B cell (primary cell): Measurements from ENCODE around the gene NME1. TPM values are rescaled to one million over a fixed set of nuclear protein-coding genes. Genes with fewer than 3 reads are reported as not detected.

Source experiments
- ATAC-seq: fragments of 200-7000 bp; cut with Tn5 transposase; one replicate; pipeline ENCODE4 v1.10.0; 2021; ENCODE audit warnings: low read depth, mild to moderate bottlenecking, moderate number of reproducible peaks, moderate library complexity
- CTCF ChIA-PET: fragments of 350-600 bp; sonication (Branson Sonifier 250); formaldehyde crosslinking; loops from one replicate; lab custom pipeline; 2021; ENCODE audit warnings: antibody characterized with exemption, inconsistent platforms; lab: Charles Lee
- POLR2A ChIA-PET: fragments of 350-600 bp; sonication (Branson Sonifier 250); formaldehyde crosslinking; loops from one replicate; lab custom pipeline; 2021; ENCODE audit warnings: antibody characterized with exemption; lab: Charles Lee
- DNase-seq: peaks from one replicate; pipeline ENCODE4 v3.0.0; 2013
- H2AFZ ChIP-seq: 2 replicates; pipeline ENCODE4 v1.6.1; 2012; ENCODE audit warnings: mild to moderate bottlenecking, low read depth, low read length; ENCODE audit not compliant: insufficient read depth, poor library complexity, severe bottlenecking
- H3K27ac ChIP-seq, 2 donors: 1 replicate in 1 of 2; 2 replicates in 1 of 2; pipeline ENCODE4 v1.5.1; 2012 to 2013; ENCODE audit warnings: low read length in 2 of 2, mild to moderate bottlenecking in 2 of 2, moderate library complexity in 1 of 2
- H3K27me3 ChIP-seq, 4 experiments: fragments of 200-600 bp in 1 of 4; sonication (generic) in 1 of 4; replicated peaks in 1 of 4; 1 replicate in 2 of 4; 2 replicates in 2 of 4; pipeline versions ENCODE4 v1.6.1 to v1.7.0; 2013 to 2016; ENCODE audit warnings: low read length in 3 of 4, mild to moderate bottlenecking in 2 of 4, mixed read lengths in 1 of 4, moderate library complexity in 1 of 4; ENCODE audit not compliant: insufficient read depth in 4 of 4, control insufficient read depth in 3 of 4; ENCODE audit errors: control extremely low read depth in 1 of 4
- H3K36me3 ChIP-seq, 2 experiments: replicated peaks in 1 of 2; 1 replicate in 1 of 2; 2 replicates in 1 of 2; pipeline versions ENCODE4 v1.6.1 to v1.7.1; 2013; ENCODE audit warnings: low read length in 1 of 2; ENCODE audit not compliant: insufficient read depth in 2 of 2, control insufficient read depth in 1 of 2; ENCODE audit errors: control extremely low read depth in 1 of 2, extremely low read depth in 1 of 2
- H3K4me1 ChIP-seq, 2 donors: fragments of 200-600 bp in 1 of 2; sonication (generic) in 1 of 2; 1 replicate in 1 of 2; 2 replicates in 1 of 2; pipeline versions ENCODE4 v1.5.1 to v1.6.1; 2013 to 2017; ENCODE audit warnings: low read length in 2 of 2; ENCODE audit not compliant: control insufficient read depth in 2 of 2, insufficient read depth in 2 of 2
- H3K4me2 ChIP-seq: replicated peaks from 2 replicates; pipeline ENCODE3; 2012; ENCODE audit warnings: mild to moderate bottlenecking, low read depth, low read length; ENCODE audit not compliant: poor library complexity, severe bottlenecking
- H3K4me3 ChIP-seq, 5 experiments: fragments of 200-600 bp in 1 of 5; sonication (generic) in 1 of 5; 1 replicate in 3 of 5; 2 replicates in 2 of 5; pipeline versions ENCODE4 v1.5.1 to v1.7.0; 2011 to 2016; ENCODE audit warnings: low read length in 4 of 5, mild to moderate bottlenecking in 4 of 5, low read depth in 2 of 5, control low read depth in 1 of 5, moderate library complexity in 1 of 5; ENCODE audit not compliant: insufficient read depth in 1 of 5; ENCODE audit errors: control extremely low read depth in 1 of 5, extremely low read depth in 1 of 5
- H3K79me2 ChIP-seq: fragments of 200-600 bp; sonication (generic); one replicate; pipeline ENCODE4 v1.6.0; 2016; ENCODE audit warnings: low read length; ENCODE audit not compliant: control insufficient read depth, insufficient read depth
- H3K9ac ChIP-seq: fragments of 200-600 bp; sonication (generic); 2 replicates; pipeline ENCODE4 v1.6.1; 2017; ENCODE audit warnings: mild to moderate bottlenecking, low read length, moderate library complexity
- H3K9me3 ChIP-seq, 3 donors: one replicate each; pipeline versions ENCODE4 v1.6.1 to v1.7.1; 2013; ENCODE audit warnings: low read length in 2 of 3; ENCODE audit not compliant: control insufficient read depth in 2 of 3, insufficient read depth in 1 of 3; ENCODE audit errors: control extremely low read depth in 1 of 3
- H4K20me1 ChIP-seq: 2 replicates; pipeline ENCODE4 v1.6.0; 2012; ENCODE audit warnings: mild to moderate bottlenecking, low read length; ENCODE audit not compliant: insufficient read depth, control insufficient read depth, poor library complexity, severe bottlenecking
- H3K27ac Mint-ChIP-seq: one replicate; pipeline ENCODE4 v1.8.0; 2021; ENCODE audit warnings: mixed read lengths
- H3K27me3 Mint-ChIP-seq: one replicate; pipeline ENCODE4 v1.8.0; 2021; ENCODE audit warnings: mixed read lengths
- H3K4me1 Mint-ChIP-seq: one replicate; pipeline ENCODE4 v1.8.0; 2021; ENCODE audit warnings: mixed read lengths
- H3K4me3 Mint-ChIP-seq: one replicate; pipeline ENCODE4 v1.8.0; 2021; ENCODE audit warnings: mixed read lengths
- H3K9me3 Mint-ChIP-seq: one replicate; pipeline ENCODE4 v1.8.0; 2022; ENCODE audit warnings: mixed read lengths; ENCODE audit not compliant: insufficient read depth
- CTCF ChIP-seq: fragments of 200-600 bp; IDR thresholded peaks from one replicate; pipeline ENCODE4 v1.8.0; 2022; ENCODE audit warnings: antibody characterized with exemption, mild to moderate bottlenecking
- EZH2 ChIP-seq: IDR thresholded peaks from 2 replicates; pipeline ENCODE4 v1.6.1; 2012; ENCODE audit warnings: borderline replicate concordance, low read depth, mild to moderate bottlenecking, moderate library complexity, low read length; ENCODE audit not compliant: insufficient read depth, poor library complexity, severe bottlenecking
- WGBS: methylation state at CpG from one replicate; pipeline ENCODE4 v1.1.5; 2013; ENCODE audit warnings: missing lambda C conversion rate; ENCODE audit not compliant: insufficient coverage; 5-methylcytosine and 5-hydroxymethylcytosine counted together
- intact Hi-C: fragments of 100-400 bp; cut with micrococcal nuclease; formaldehyde crosslinking; loops from one replicate; pipeline ENCODE4 v1.10.0; 2022
- polyA plus RNA-seq: library from polyadenylated mRNA; depleted of rRNA; stranded (reverse); fragments of >200 nt; gene quantifications from 2 replicates; pipeline ENCODE4 v1.2.3, GENCODE V29; 2012
- total RNA-seq, 2 donors: library from RNA; stranded (reverse); fragments of 120-200 nt in 1 of 2; gene quantifications; 1 replicate in 1 of 2; 2 replicates in 1 of 2; pipeline versions ENCODE4 v1.2.3 to v1.2.4, GENCODE V29; 2013 to 2022

NME1 gene
- total and polyA plus RNA-seq, 2 donors (not counting 1 experiment from before 2014, with no cell fraction given): 19.0 to 27.5 TPM

DNA sequence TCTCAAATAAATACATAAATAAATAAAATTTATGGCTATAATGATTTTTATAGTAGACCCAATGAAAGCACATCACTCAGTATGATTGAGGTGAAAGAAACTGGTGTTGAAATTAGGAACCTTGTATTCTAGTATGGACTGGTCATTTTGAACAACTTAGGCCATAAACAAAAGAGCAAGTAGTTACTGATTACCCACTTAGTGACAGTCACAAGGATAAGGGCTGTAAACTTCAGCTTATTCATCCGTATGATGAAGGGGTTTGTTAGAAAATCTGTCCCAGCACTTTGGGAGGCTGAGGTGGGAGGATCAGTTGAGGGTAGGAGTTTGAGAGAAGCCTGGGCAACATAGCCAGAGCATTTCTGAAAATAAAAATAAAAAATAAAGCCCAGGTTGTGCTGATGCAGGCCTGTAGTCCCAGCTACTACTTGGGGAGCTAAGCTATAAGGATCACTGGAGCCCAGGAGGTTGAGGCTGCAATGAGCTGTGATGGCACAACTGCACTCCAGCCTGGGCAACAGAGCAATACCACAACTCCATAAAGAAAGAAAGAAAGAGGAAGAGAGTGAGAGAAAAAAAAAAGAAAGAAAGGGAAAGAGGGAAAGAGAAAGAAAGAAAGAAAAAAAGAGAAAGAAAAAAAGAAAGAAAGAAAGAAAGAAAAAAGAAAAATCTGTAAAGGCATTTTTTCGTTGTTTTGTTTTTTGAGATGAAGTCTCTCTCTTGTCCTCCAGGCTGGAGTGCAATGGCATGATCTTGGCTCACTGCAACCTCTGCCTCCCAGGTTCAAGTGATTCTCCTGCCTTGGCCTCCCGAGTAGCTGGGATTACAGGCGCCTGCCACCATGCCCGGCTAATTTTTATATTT lies 28.5 kb upstream of the NME1 start:
- Histone ChIP-seq H3K9me3 (no peaks in the 10 kb centered on the region), H3K4me3 (no peak overlapping the region), H3K4me1 (peaks cover 11 to 13% of the 10 kb centered on the region in 2 donors), H3K4me2 (no peak overlapping the region), H3K27me3 (no peaks in the 10 kb centered on the region), H3K27ac (no peak overlapping the region), H3K79me2 (peaks cover 6% of the 10 kb centered on the region), H3K9ac (no peak overlapping the region), H2AFZ (no peak overlapping the region), H3K36me3 (no peaks in the 10 kb centered on the region), H4K20me1 (no peaks in the 10 kb centered on the region)
- ChIA-PET CTCF (interaction anchor here (1.4 kb wide), 1 partner anchor 29 kb away, joined by 6 read pairs; the partner anchor contains the start of gene NME1), POLR2A (no interaction called here)
- H3K27ac Mint-ChIP-seq: no peak overlapping the region
- no peaks in the 10 kb centered on the region for H3K9me3 Mint-ChIP-seq
- H3K27me3 Mint-ChIP-seq: no peaks in the 10 kb centered on the region
- TF ChIP-seq EZH2: no peak
- no peak for TF ChIP-seq CTCF
- 86% methylated on average over 1 of the region's 5 CpGs for WGBS
- no peak for ATAC-seq
- DNase-seq: no peak
- no peak overlapping the region for H3K4me3 Mint-ChIP-seq
- intact Hi-C loops: loop anchor here (5.0 kb wide), 1 partner anchor 42 kb away; the partner anchor contains the start of gene NME2
- peaks cover 17% of the 10 kb centered on the region for H3K4me1 Mint-ChIP-seq

- Histone ChIP-seq H3K27me3 (no peaks in the 10 kb centered on the region), H3K4me3 (no peak overlapping the region), H3K36me3 (no peaks in the 10 kb centered on the region), H3K4me1 (no peaks in the 10 kb centered on the region), H3K4me2 (no peak overlapping the region), H2AFZ (no peak overlapping the region), H4K20me1 (no peaks in the 10 kb centered on the region), H3K9ac (no peak overlapping the region), H3K27ac (no peak overlapping the region), H3K9me3 (no peaks in the 10 kb centered on the region), H3K79me2 (no peaks in the 10 kb centered on the region)
- H3K4me3 Mint-ChIP-seq: no peak overlapping the region
- CTCF ChIA-PET: interaction anchor here (1.4 kb wide), 1 partner anchor 345 kb away, joined by 3 read pairs; no protein-coding TSS in a partner anchor
- TF ChIP-seq CTCF: no peak
- no peak for TF ChIP-seq EZH2
- 67% methylated on average over 1 of the region's 3 CpGs for WGBS
- ATAC-seq (no peak), DNase-seq (peak; percentile 27)
- no peaks in the 10 kb centered on the region for H3K4me1 Mint-ChIP-seq
- intact Hi-C loops: no loop called here
- POLR2A ChIA-PET: no interaction called here
- H3K27me3 Mint-ChIP-seq: peaks cover 3% of the 10 kb centered on the region
- H3K27ac Mint-ChIP-seq: no peak overlapping the region
- H3K9me3 Mint-ChIP-seq: no peaks in the 10 kb centered on the region
Measured at GRCh38 chr17:51128076-51128475, 25.3 kb upstream of the NME1 start.
